HepG2 (cell line): ENCODE measurements around the gene SNX11.

Experiments
- ATM ChIP-seq: fragments of 450-650 bp; IDR thresholded peaks from 2 replicates; pipeline ENCODE4 v1.7.1; 2017; ENCODE audit warnings: mild to moderate bottlenecking, borderline replicate concordance
- GTF2F1 ChIP-seq: fragments of 150-350 bp; IDR thresholded peaks from 2 replicates; pipeline ENCODE4 v1.6.1; 2014; ENCODE audit warnings: low read length
- ZNF263 ChIP-seq: sonication (generic); formaldehyde crosslinking; IDR thresholded peaks from 2 replicates; pipeline ENCODE4 v1.4.0; 2020; ENCODE audit warnings: missing genetic modification reagents

GRCh38 chr17:48067245-48067644, 40.3 kb upstream of the SNX11 start:
- TF ChIP-seq ATM (no peak), GTF2F1 (no peak), ZNF263 (CRISPR knock-in tag) (no peak)
